Erythroblast (primary cell): ENCODE measurements around the gene MS4A7.

ENCODE experiments used
- GATA1 ChIP-seq: IDR thresholded peaks from 2 replicates; pipeline ENCODE4 v1.6.1; 2011; ENCODE audit warnings: low read depth, mild to moderate bottlenecking, control low read depth, low read length, moderate library complexity
- POLR2A ChIP-seq: IDR thresholded peaks from 2 replicates; pipeline ENCODE4 v1.6.1; 2011; ENCODE audit warnings: mild to moderate bottlenecking, low read length

- TF ChIP-seq POLR2A (no peak), GATA1 (no peak)
These were observed 44.3 kb downstream of the MS4A7 start for GRCh38 chr11:60422609-60423008.
